Heart right ventricle (tissue), 16 donors: ENCODE results near the gene INHBA. TPM values are rescaled to one million over a fixed set of nuclear protein-coding genes. Genes with fewer than 3 reads are reported as not detected.

ENCODE experiments used
- ATAC-seq, 8 donors: fragments of 200-7000 bp; cut with Tn5 transposase; one replicate each; pipeline ENCODE4 v1.9.1; 2020; ENCODE audit warnings: mild to moderate bottlenecking in 8 of 8, moderate library complexity in 8 of 8, moderate number of reproducible peaks in 1 of 8
- DNase-seq, 2 donors: peaks; one replicate each; pipeline ENCODE4 v3.0.0-alpha.2; 2020
- H3K27ac ChIP-seq, 10 donors: fragments of 200-600 bp; sonication (generic) in 2 of 10; one replicate each; pipeline versions ENCODE4 v1.5.0 to v1.8.0; 2020 to 2022; ENCODE audit warnings: mild to moderate bottlenecking in 3 of 10
- H3K27me3 ChIP-seq, 7 donors: fragments of 200-600 bp; one replicate each; pipeline ENCODE4 v1.8.0; 2021 to 2022; ENCODE audit warnings: mild to moderate bottlenecking in 2 of 7
- H3K36me3 ChIP-seq, 9 donors: fragments of 200-600 bp; sonication (generic) in 1 of 9; one replicate each; pipeline versions ENCODE4 v1.5.0 to v1.8.0; 2020 to 2022; ENCODE audit warnings: mild to moderate bottlenecking in 2 of 9
- H3K4me1 ChIP-seq, 9 donors: fragments of 200-600 bp; sonication (generic) in 1 of 9; one replicate each; pipeline versions ENCODE4 v1.5.0 to v1.8.0; 2020 to 2022; ENCODE audit warnings: mild to moderate bottlenecking in 4 of 9
- H3K4me3 ChIP-seq, 10 donors: fragments of 200-600 bp; sonication (generic) in 2 of 10; one replicate each; pipeline versions ENCODE4 v1.5.0 to v1.8.0; 2020 to 2022; ENCODE audit warnings: mild to moderate bottlenecking in 7 of 10, moderate library complexity in 2 of 10
- H3K9me3 ChIP-seq, 11 donors: fragments of 200-600 bp in 10 of 11; sonication (generic) in 2 of 11; one replicate each; pipeline versions ENCODE4 v1.5.0 to v1.8.0; 2013 to 2022; ENCODE audit warnings: mild to moderate bottlenecking in 2 of 11, control low read depth in 1 of 11, moderate library complexity in 1 of 11
- WGBS, 2 donors: extraction: QIAGEN DNeasy Blood & Tissue Kit; methylation state at CpG; one replicate each; pipeline ENCODE4 v1.1.7; 2013; ENCODE audit warnings: inconsistent platforms in 1 of 2; 5-methylcytosine and 5-hydroxymethylcytosine counted together
- intact Hi-C, 10 donors: fragments of 100-400 bp; cut with DNase I; formaldehyde crosslinking; loops; one replicate each; pipeline versions ENCODE4 v1.11.1 to v1.14.2; 2022
- polyA plus RNA-seq, 2 donors: library from polyadenylated mRNA; stranded (reverse); fragments of 200-250 nt; gene quantifications; one replicate each; pipeline ENCODE4 v1.2.3, GENCODE V29; 2013
- total RNA-seq, 10 donors: library from RNA; stranded (reverse); fragmentation: NEBNext Ultra II Directional in 3 of 10; extraction: Animal tissue kit (Norgen Biotek cat#: 25700) in 3 of 10; gene quantifications; one replicate each; pipeline versions ENCODE4 v1.2.1 to v1.2.4, GENCODE V29; 2021 to 2023
- TF ChIP-seq, protein P1 (sequence below), 9 donors: fragments of 200-600 bp; sonication (generic) in 2 of 9; IDR thresholded peaks; one replicate each; pipeline versions ENCODE4 v1.5.0 to v1.8.0; 2021 to 2022; ENCODE audit warnings: antibody characterized with exemption in 9 of 9, mild to moderate bottlenecking in 5 of 9, moderate library complexity in 1 of 9
- donor health status: Arrhythmogenic right ventricular cardiomyopathy.
- donor health status: ischemic (EF 13 %, LVEDD 7.1; RV severe dilation, severe dysfunction).
- donor health status: healthy with polysubstance abuse.
- donor health status: DM: no; HTN: yes; CAD: no.
- donor health status: DM: no; HTN: no; CAD: no.
- donor health status: ischemic (EF 25% LVEDD 6.9; RV normal size, moderate dysfunction).
- donor health status: ischemic (EF 25% LVEDD 5.7; RV mildly dilated, moderate dysfunction).
- donor health status: healthy.
- donor health status: DM: yes; HTN: yes; CAD: no.
- donor health status: Ischemic cardiomyopathy.
- donor health status: ischemic (EF 35%, LVEDD 5.7; RV mildly dilated, moderate dysfunction).
- donor health status: nonischemic (EF 11% LVEDD 7.7; RV severe dilation, severe dysfunction).
- donor health status: DM: yes; HTN: yes; CAD: no.
- donor health status: PGD.
- donor health status: ischemic (EF 29% LVEDD 5.4; RV normal size, mild dysfunction).
- donor health status: nonischemic (EF 23%, LVEDD 6.1; RV moderate dilation, normal function).

Gene INHBA
- total and polyA plus RNA-seq, 12 donors, result 0.41 to 26.1 (median 3.1) TPM

DNA sequence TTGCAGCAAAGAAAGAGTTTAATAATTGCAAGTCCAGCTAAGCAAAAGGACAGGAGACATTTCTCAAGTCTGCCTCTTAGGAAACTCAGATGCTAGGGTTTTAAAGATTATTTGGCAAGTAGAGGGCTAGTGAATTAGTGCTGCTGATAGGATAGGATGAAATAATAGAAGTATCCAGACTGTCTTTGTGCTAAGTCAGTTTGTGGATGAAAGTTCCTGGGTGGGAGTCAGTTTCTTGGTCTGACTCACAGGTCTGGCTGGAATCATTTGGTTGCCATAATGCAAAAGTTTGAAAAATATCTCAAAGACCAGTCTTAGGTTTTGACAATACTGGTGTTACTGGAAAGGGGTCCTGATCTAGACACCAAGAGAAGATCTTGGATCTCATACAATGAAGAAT, 42.6 kb upstream of the INHBA start:
- TF ChIP-seq, protein P1, sequence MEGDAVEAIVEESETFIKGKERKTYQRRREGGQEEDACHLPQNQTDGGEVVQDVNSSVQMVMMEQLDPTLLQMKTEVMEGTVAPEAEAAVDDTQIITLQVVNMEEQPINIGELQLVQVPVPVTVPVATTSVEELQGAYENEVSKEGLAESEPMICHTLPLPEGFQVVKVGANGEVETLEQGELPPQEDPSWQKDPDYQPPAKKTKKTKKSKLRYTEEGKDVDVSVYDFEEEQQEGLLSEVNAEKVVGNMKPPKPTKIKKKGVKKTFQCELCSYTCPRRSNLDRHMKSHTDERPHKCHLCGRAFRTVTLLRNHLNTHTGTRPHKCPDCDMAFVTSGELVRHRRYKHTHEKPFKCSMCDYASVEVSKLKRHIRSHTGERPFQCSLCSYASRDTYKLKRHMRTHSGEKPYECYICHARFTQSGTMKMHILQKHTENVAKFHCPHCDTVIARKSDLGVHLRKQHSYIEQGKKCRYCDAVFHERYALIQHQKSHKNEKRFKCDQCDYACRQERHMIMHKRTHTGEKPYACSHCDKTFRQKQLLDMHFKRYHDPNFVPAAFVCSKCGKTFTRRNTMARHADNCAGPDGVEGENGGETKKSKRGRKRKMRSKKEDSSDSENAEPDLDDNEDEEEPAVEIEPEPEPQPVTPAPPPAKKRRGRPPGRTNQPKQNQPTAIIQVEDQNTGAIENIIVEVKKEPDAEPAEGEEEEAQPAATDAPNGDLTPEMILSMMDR (IDR thresholded peaks at IDR 0.05), result no peak
- ATAC-seq (no peak), DNase-seq (no peak)
- intact Hi-C loops, result no loop called here
- H3K4me1 ChIP-seq, result no peaks in the 10 kb centered on the region
- no peak overlapping the region for H3K4me3 ChIP-seq
- H3K27me3 ChIP-seq, result no peaks in the 10 kb centered on the region
- H3K9me3 ChIP-seq, result peaks cover 0 to 22% (median 13%) of the 10 kb centered on the region in 11 donors
- H3K27ac ChIP-seq, result no peak overlapping the region
- H3K36me3 ChIP-seq, result no peaks in the 10 kb centered on the region

DNA sequence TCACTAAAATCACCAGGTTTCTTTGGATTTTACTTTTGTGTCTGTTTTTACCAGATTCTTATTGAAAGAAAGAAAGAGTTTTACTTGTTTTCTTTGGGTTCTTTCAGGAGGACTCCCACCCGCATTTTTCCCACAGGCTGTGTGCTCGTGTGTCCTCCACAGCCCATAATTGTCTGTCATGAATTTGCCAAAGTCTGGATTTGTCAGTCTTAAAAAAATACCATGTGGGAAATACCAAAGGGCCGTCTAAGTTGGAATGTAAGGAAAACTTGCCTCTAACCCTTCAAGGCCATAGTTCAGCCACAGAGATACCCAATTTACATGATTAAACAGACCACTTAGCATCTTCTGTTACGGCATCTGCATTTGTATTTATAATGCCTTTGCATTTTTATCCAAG, 41.3 kb upstream of the INHBA start:
- WGBS, 2 donors, result 73 to 74% methylated on average over 4 of the region's 4 CpGs
- Histone ChIP-seq H3K36me3 (no peaks in the 10 kb centered on the region), H3K9me3 (peaks cover 0 to 22% (median 13%) of the 10 kb centered on the region in 11 donors), H3K27ac (no peak overlapping the region), H3K27me3 (no peaks in the 10 kb centered on the region), H3K4me3 (no peak overlapping the region), H3K4me1 (no peaks in the 10 kb centered on the region)
- TF ChIP-seq, protein P1 (IDR thresholded peaks at IDR 0.05), result no peak
- ATAC-seq, result no peak
- no peak for DNase-seq
- intact Hi-C loops, result no loop called here

DNA sequence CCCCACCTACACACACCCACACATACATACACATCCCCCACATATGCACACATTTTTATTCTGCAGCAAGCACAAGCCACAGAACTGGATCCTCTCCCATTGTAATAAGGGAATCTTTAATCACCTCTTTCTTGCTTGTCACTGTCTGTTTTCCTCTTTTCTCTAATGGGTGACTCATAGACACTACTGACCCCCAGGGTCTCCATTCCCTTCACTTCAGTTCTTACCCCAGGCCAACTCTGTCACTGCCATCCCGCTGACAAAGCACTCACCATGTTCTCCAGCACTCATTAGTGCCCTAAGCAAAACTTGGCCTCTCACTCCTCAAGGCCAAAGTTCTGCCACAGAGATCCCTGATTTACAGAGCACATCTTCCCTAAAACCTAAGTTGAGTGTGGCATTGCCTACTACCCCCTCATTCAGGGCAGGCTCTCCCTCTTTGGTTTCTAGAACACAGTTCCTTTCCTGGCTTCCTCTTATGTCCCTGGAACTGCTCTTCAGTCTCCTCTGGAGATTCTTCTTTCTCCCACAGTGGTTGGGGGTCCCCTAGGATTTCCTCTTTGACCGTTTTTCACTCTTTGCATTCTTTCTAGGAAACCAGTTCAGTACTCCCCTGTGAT, 39.6 kb upstream of the INHBA start:
- no peak for ATAC-seq
- intact Hi-C loops, result no loop called here

DNA sequence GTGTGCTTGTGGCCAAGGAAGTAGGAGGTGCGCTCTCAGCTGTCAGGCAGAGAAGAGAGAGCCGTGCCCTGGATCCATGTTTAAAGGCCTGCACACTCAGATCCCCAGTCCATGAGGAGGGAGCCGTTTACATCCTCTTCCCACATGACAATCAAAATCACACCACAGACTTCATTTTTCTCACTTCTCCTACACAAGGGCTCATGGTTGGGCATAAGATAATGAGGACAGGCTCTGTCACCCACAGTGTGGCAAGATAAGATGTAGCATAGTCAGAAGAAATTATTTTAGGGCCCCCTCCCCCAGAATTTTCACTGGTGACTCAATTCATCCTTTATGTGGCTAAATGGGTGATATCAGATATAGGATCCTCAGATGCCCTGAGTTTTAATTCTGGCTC, 35.9 kb upstream of the INHBA start:
- no peaks in the 10 kb centered on the region for H3K36me3 ChIP-seq
- H3K9me3 ChIP-seq, result peaks cover 0 to 22% (median 13%) of the 10 kb centered on the region in 11 donors
- TF ChIP-seq, protein P1 (IDR thresholded peaks at IDR 0.05), result no peak
- intact Hi-C loops, result no loop called here
- H3K4me3 ChIP-seq, result no peak overlapping the region
- 80 to 81% methylated on average over 3 of the region's 3 CpGs for WGBS, 2 donors
- H3K4me1 ChIP-seq, result no peaks in the 10 kb centered on the region
- no peak overlapping the region for H3K27ac ChIP-seq
- DNase-seq (no peak), ATAC-seq (no peak)
- no peaks in the 10 kb centered on the region for H3K27me3 ChIP-seq

More for the DNA sequence above, 39.6 kb upstream of the INHBA start:
- Histone ChIP-seq H3K4me3 (no peak overlapping the region), H3K27me3 (no peaks in the 10 kb centered on the region), H3K27ac (no peak overlapping the region), H3K36me3 (no peaks in the 10 kb centered on the region), H3K4me1 (no peaks in the 10 kb centered on the region), H3K9me3 (peaks cover 0 to 22% (median 13%) of the 10 kb centered on the region in 11 donors)
- TF ChIP-seq, protein P1 (IDR thresholded peaks at IDR 0.05), result no peak
- 76 to 78% methylated on average over 2 of the region's 2 CpGs for WGBS, 2 donors
- DNase-seq, result no peak
